Measurements from ENCODE around the gene SOCS7. TPM values are rescaled to one million over a fixed set of nuclear protein-coding genes. Genes with fewer than 3 reads are reported as not detected.

SOCS7 gene
- total RNA-seq, 1 donor from 2014 or later: 17.8 TPM

DNA sequence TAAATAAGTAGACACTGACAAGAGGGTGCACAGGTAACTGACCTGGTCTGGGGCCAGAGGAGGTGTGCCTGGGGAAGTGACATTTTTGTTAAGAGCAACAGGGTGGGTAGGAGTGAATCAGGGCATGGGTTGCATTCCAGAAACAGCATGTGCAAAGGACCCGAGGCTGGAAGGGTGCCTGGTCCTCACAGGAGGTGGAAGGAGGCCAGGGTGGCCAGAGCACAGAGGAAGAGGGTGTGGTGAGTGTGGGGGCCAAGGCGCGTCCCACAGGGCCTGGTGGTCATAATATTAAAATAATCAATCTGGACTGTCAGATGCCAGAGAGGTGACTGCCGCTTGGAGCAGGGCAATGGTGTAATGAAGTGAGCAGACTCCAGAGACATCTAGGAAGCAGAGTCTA is 90.9 kb downstream of the SOCS7 start:
- TF ChIP-seq, protein P1, sequence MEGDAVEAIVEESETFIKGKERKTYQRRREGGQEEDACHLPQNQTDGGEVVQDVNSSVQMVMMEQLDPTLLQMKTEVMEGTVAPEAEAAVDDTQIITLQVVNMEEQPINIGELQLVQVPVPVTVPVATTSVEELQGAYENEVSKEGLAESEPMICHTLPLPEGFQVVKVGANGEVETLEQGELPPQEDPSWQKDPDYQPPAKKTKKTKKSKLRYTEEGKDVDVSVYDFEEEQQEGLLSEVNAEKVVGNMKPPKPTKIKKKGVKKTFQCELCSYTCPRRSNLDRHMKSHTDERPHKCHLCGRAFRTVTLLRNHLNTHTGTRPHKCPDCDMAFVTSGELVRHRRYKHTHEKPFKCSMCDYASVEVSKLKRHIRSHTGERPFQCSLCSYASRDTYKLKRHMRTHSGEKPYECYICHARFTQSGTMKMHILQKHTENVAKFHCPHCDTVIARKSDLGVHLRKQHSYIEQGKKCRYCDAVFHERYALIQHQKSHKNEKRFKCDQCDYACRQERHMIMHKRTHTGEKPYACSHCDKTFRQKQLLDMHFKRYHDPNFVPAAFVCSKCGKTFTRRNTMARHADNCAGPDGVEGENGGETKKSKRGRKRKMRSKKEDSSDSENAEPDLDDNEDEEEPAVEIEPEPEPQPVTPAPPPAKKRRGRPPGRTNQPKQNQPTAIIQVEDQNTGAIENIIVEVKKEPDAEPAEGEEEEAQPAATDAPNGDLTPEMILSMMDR (IDR thresholded peaks at IDR 0.05): no peak
- DNase-seq (ENCODE audit: low spot score): no peak
- H3K4me3 Mint-ChIP-seq (ENCODE audit: unreplicated experiment): peak overlapping the region; percentile 32
- peaks cover 4% of the 10 kb centered on the region for H3K36me3 Mint-ChIP-seq (ENCODE audit: low read depth)
- H3K27me3 Mint-ChIP-seq (ENCODE audit: low read depth): no peaks in the 10 kb centered on the region
- H3K27ac Mint-ChIP-seq (ENCODE audit: unreplicated experiment): peak overlapping the region; percentile 62
- no peaks in the 10 kb centered on the region for H3K9me3 Mint-ChIP-seq (ENCODE audit: low read depth)
- H3K4me1 Mint-ChIP-seq (ENCODE audit: low read depth): peaks cover 40% of the 10 kb centered on the region

DNA sequence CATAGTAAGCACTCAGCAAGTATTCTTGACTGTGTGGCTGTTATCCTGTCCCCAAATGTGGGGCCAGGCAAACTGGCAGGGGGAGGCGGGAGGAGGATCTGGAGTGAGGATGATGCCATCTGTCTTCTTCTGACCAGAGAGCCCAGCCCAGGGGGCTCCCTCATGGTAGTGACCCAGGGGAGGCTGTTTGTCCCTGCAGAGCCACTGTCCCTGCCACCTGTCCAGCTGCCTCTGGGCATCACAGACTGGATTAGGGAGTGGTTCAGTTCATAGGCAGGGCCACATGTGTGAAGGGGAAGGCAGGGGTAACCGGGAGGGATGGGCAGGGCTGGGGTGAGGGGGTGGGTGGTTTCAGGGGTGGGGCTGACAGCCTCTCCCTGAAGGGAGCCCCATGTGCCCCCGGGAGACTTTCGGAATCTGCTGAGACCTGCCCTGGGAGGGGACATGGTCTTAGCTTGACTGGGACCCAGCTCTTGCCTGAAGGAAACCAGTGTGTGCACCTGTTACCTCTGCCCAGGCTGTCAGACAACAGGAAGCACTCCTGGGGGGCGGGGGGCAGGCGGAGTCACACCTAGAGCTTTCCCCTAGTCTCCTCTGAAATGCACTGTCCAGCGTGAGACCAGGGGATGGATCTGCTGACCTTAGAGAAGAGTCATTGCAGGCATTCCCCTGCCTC is 91.8 kb downstream of the SOCS7 start:
- Mint-ChIP-seq H3K9me3 (ENCODE audit: low read depth) (no peaks in the 10 kb centered on the region), H3K4me1 (ENCODE audit: low read depth) (peaks cover 49% of the 10 kb centered on the region), H3K4me3 (ENCODE audit: unreplicated experiment) (no peak overlapping the region), H3K27me3 (ENCODE audit: low read depth) (no peaks in the 10 kb centered on the region), H3K27ac (ENCODE audit: unreplicated experiment) (peak overlapping the region; percentile 17), H3K36me3 (ENCODE audit: low read depth) (peaks cover 2% of the 10 kb centered on the region)
- no peak for DNase-seq (ENCODE audit: low spot score)
- TF ChIP-seq, protein P1 (IDR thresholded peaks at IDR 0.05): no peak

DNA sequence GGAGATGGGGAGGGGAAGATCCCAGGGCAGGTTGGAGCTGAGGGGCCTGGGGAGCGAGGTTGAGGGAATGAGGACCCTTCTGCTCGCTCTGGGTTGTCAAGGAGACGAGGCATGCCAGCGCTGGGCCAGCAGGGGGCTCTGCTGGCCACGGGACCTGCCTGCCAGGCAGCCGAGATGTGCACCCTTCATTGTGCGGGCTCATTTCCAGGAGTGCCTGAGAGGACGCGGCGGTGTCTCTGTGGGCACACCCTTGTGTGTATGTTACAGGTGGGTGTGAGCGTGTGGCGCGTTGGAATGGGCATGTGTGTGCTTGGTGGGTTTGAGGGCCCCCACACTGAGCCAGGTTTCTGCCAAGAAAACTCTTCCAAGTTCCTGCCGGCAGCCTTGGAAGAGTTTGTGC is 92.5 kb downstream of the SOCS7 start:
- Mint-ChIP-seq H3K9me3 (ENCODE audit: low read depth) (no peaks in the 10 kb centered on the region), H3K27ac (ENCODE audit: unreplicated experiment) (peak overlapping the region; percentile 45), H3K36me3 (ENCODE audit: low read depth) (peaks cover 1% of the 10 kb centered on the region), H3K4me1 (ENCODE audit: low read depth) (peaks cover 54% of the 10 kb centered on the region), H3K27me3 (ENCODE audit: low read depth) (no peaks in the 10 kb centered on the region), H3K4me3 (ENCODE audit: unreplicated experiment) (no peak overlapping the region)
- no peak for DNase-seq (ENCODE audit: low spot score)
- TF ChIP-seq, protein P1 (IDR thresholded peaks at IDR 0.05): peak; percentile 92

DNA sequence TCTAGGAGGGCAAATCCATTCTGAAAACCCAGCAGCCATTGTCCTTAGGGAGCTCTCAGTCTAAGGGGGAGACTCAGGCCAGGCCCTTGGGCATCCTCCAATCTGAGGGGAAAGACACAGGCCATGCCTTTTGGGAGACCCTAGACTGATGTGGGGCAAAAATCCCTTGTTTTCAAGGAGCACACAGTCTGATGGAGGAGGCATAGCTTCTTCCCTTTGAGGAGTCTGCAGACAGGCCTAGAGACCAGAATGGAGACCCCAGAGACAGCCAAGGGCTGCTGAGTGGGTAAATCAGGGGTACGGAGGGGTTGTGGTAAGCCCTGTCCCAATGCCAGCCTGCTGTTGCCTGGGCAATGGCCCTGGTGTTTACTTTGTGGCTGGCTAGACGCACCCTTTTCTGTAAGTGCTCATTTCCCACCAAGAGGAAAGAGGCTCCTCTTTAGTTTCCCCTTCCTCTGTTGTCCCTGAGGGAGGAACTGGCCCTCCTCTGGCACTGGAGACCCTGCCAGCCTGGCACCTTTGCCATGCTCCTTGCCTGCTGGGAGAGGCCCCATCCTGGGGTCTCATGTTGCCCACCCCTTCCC is 96.0 kb downstream of the SOCS7 start:
- TF ChIP-seq, protein P1 (IDR thresholded peaks at IDR 0.05): no peak

DNA sequence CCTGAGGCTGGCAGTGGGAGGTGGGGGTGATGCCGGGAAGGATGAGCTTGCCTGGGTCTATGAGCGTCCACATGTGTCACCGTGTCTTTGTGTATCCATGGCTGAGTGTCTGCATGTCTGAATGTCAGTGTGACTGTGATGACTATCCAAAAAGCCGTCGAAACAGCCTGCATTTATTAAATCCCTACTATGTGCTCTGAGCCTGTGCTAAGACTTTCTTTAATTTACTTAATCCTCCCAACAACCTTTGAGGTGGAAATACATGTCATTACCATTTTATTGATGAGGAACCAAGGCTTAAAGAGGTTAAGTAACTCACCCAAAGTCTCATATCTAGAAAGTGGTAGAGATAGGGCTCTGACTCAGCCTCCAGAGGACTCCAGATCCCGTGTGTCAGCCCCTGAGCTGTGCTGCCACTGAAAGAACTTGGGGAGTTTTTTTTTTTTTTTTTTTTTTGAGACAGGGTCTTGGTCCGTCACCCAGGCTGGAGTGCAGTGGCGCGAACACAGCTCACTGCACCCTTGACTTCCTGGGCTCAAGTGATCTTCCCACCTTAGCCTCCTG is 96.6 kb downstream of the SOCS7 start:
- Mint-ChIP-seq H3K4me1 (ENCODE audit: low read depth) (peaks cover 68% of the 10 kb centered on the region), H3K36me3 (ENCODE audit: low read depth) (no peaks in the 10 kb centered on the region), H3K9me3 (ENCODE audit: low read depth) (no peaks in the 10 kb centered on the region), H3K27ac (ENCODE audit: unreplicated experiment) (peak overlapping the region; percentile 84), H3K4me3 (ENCODE audit: unreplicated experiment) (no peak overlapping the region), H3K27me3 (ENCODE audit: low read depth) (no peaks in the 10 kb centered on the region)
- TF ChIP-seq, protein P1 (IDR thresholded peaks at IDR 0.05): no peak
- DNase-seq (ENCODE audit: low spot score): no peak

More for the DNA sequence above, 96.0 kb downstream of the SOCS7 start:
- H3K9me3 Mint-ChIP-seq (ENCODE audit: low read depth): no peaks in the 10 kb centered on the region
- peak overlapping the region; percentile 84 for H3K27ac Mint-ChIP-seq (ENCODE audit: unreplicated experiment)
- H3K4me3 Mint-ChIP-seq (ENCODE audit: unreplicated experiment): no peak overlapping the region
- peaks cover 68% of the 10 kb centered on the region for H3K4me1 Mint-ChIP-seq (ENCODE audit: low read depth)
- no peaks in the 10 kb centered on the region for H3K27me3 Mint-ChIP-seq (ENCODE audit: low read depth)
- no peaks in the 10 kb centered on the region for H3K36me3 Mint-ChIP-seq (ENCODE audit: low read depth)
- no peak for DNase-seq (ENCODE audit: low spot score)

All from chondrocyte (in vitro differentiated cells).